VCaP (cell line): ENCODE results near the gene SSR1.
"Not testable (repeated sequence)": the region's sequence is repeated elsewhere in the genome, so short reads cannot be mapped to it uniquely, and the experiment has no call there.

Experiments
- H3K27ac ChIP-seq: fragments of 450-650 bp; 2 replicates; pipeline ENCODE4 v1.5.1; 2017
- CTCF ChIP-seq: fragments of 450-650 bp; conservative IDR thresholded peaks from 2 replicates; pipeline ENCODE4 v1.5.1; 2017; ENCODE audit warnings: mild to moderate bottlenecking, moderate library complexity

The SSR1 gene

GRCh38 chr6:7323074-7323473 lies 10.1 kb upstream of the SSR1 start:
- no peak for TF ChIP-seq CTCF
- no peak overlapping the region for H3K27ac ChIP-seq

- not testable (repeated sequence) for H3K27ac ChIP-seq
These were observed 8.9 kb upstream of the SSR1 start for GRCh38 chr6:7321866-7322265.

- not testable (repeated sequence) for H3K27ac ChIP-seq
These were observed 6.4 kb upstream of the SSR1 start for GRCh38 chr6:7319406-7319805.

GRCh38 chr6:7317538-7317937 lies 4.5 kb upstream of the SSR1 start:
- TF ChIP-seq CTCF = no peak
- H3K27ac ChIP-seq = no peak overlapping the region

GRCh38 chr6:7316658-7317533 lies 3.9 kb upstream of the SSR1 start:
- no peak overlapping the region for H3K27ac ChIP-seq
- TF ChIP-seq CTCF = no peak

GRCh38 chr6:7315948-7316365 lies 3.0 kb upstream of the SSR1 start:
- no peak overlapping the region for H3K27ac ChIP-seq
- TF ChIP-seq CTCF = no peak

- not testable (repeated sequence) for H3K27ac ChIP-seq
These were observed 2.3 kb upstream of the SSR1 start for GRCh38 chr6:7315087-7315947.

- no peak overlapping the region for H3K27ac ChIP-seq
- TF ChIP-seq CTCF = no peak
These were observed 1.4 kb upstream of the SSR1 start for GRCh38 chr6:7314414-7314813.
